Measurements from ENCODE around the gene ADGRV1.
"Not testable (repeated sequence)": the region's sequence is repeated elsewhere in the genome, so short reads cannot be mapped to it uniquely, and the experiment has no call there.

ADGRV1 gene

GRCh38 chr5:90602681-90603080 is 44.1 kb downstream of the ADGRV1 start:
- TF ChIP-seq CTCF (IDR thresholded peaks at IDR 0.05) (no peak), ZFX (IDR thresholded peaks at IDR 0.05; ENCODE audit: borderline replicate concordance) (no peak)
- H3K27ac ChIP-seq: no peak overlapping the region

- peak; percentile 56 for TF ChIP-seq CTCF (IDR thresholded peaks at IDR 0.05)
- no peak for TF ChIP-seq ZFX (IDR thresholded peaks at IDR 0.05; ENCODE audit: borderline replicate concordance)
- H3K27ac ChIP-seq: no peak overlapping the region
These were observed 47.9 kb downstream of the ADGRV1 start for GRCh38 chr5:90606539-90606938.

- no peak overlapping the region for H3K27ac ChIP-seq
- TF ChIP-seq ZFX (IDR thresholded peaks at IDR 0.05; ENCODE audit: borderline replicate concordance) (no peak), CTCF (IDR thresholded peaks at IDR 0.05) (no peak)
These were observed 54.3 kb downstream of the ADGRV1 start for GRCh38 chr5:90612919-90613318.

- H3K27ac ChIP-seq: no peak overlapping the region
These were observed 54.9 kb downstream of the ADGRV1 start for GRCh38 chr5:90613459-90613858.

GRCh38 chr5:90613918-90614504 is 55.4 kb downstream of the ADGRV1 start:
- no peak overlapping the region for H3K27ac ChIP-seq
- no peak for TF ChIP-seq CTCF (IDR thresholded peaks at IDR 0.05)
- no peak for TF ChIP-seq ZFX (IDR thresholded peaks at IDR 0.05; ENCODE audit: borderline replicate concordance)

More at GRCh38 chr5:90613459-90613858, 54.9 kb downstream of the ADGRV1 start:
- TF ChIP-seq ZFX (IDR thresholded peaks at IDR 0.05; ENCODE audit: borderline replicate concordance) (no peak), CTCF (IDR thresholded peaks at IDR 0.05) (no peak)

GRCh38 chr5:90615355-90615754 is 56.8 kb downstream of the ADGRV1 start:
- no peak for TF ChIP-seq CTCF (IDR thresholded peaks at IDR 0.05)
- no peak for TF ChIP-seq ZFX (IDR thresholded peaks at IDR 0.05; ENCODE audit: borderline replicate concordance)
- no peak overlapping the region for H3K27ac ChIP-seq

GRCh38 chr5:90618071-90618470 is 59.5 kb downstream of the ADGRV1 start:
- H3K27ac ChIP-seq: no peak overlapping the region
- no peak for TF ChIP-seq ZFX (IDR thresholded peaks at IDR 0.05; ENCODE audit: borderline replicate concordance)
- TF ChIP-seq CTCF (IDR thresholded peaks at IDR 0.05): no peak

- not testable (repeated sequence) for H3K27ac ChIP-seq
These were observed 61.2 kb downstream of the ADGRV1 start for GRCh38 chr5:90619762-90620161.

All from 22Rv1 (cell line).